ENCODE data around the gene KCNK4.

The KCNK4 gene

GRCh38 chr11:64317961-64318765, 27.1 kb downstream of the KCNK4 start, which contains the start of gene PRDX5:
Gene PRDX5 (plus strand): TSS chr11:64318121. CDS start chr11:64318216, 95 bp downstream.
- Histone ChIP-seq H3K23ac (ENCODE audit: low read length) (no peak within 1 kb of the TSS), H3K14ac (ENCODE audit: low read length) (peak within 1 kb of the TSS; percentile 94), H3K4me3 (ENCODE audit: low read depth, low read length) (peak within 1 kb of the TSS; percentile 86), H3K79me2 (ENCODE audit: control insufficient read depth, insufficient read depth, low read length, poor library complexity) (peaks cover 9% of the 10 kb centered on the region), H3K36me3 (ENCODE audit: control insufficient read depth in 1 of 2, insufficient read depth in 2 of 2, low read length in 2 of 2) (peaks cover 54 to 59% of the 10 kb centered on the region in 2 experiments), H3K9me3 (ENCODE audit: insufficient read depth, low read depth, low read length) (peaks cover 2% of the 10 kb centered on the region), H3K79me1 (ENCODE audit: low read length) (peaks cover 16% of the 10 kb centered on the region), H2BK5ac (ENCODE audit: low read depth, low read length, poor library complexity) (peak within 1 kb of the TSS; percentile 85), H2BK120ac (ENCODE audit: insufficient read depth, low read length, poor library complexity) (peak within 1 kb of the TSS; percentile 84), H3K27ac (ENCODE audit: low read depth, low read length) (peak within 1 kb of the TSS; percentile 97), H2BK12ac (ENCODE audit: low read length) (peak within 1 kb of the TSS; percentile 29), H2AFZ (ENCODE audit: insufficient read depth, low read length, poor library complexity) (peak within 1 kb of the TSS; percentile 71), H4K91ac (ENCODE audit: low read depth, low read length) (peak within 1 kb of the TSS; percentile 97), H3K4me2 (ENCODE audit: low read length) (peak within 1 kb of the TSS; percentile 93), H4K8ac (ENCODE audit: low read depth, low read length) (peak within 1 kb of the TSS; percentile 95), H3K9ac (ENCODE audit: low read length) (peak within 1 kb of the TSS; percentile 85), H3K4me1 (ENCODE audit: control insufficient read depth in 1 of 2, insufficient read depth in 2 of 2, low read length in 2 of 2) (peaks cover 12 to 14% of the 10 kb centered on the region in 2 experiments), H2AK5ac (ENCODE audit: low read length) (peak within 1 kb of the TSS; percentile 91), H3K27me3 (ENCODE audit: insufficient read depth, low read length) (no peaks in the 10 kb centered on the region), H3K18ac (ENCODE audit: low read length) (peak within 1 kb of the TSS; percentile 94), H4K12ac (ENCODE audit: low read depth, low read length) (peak within 1 kb of the TSS; percentile 89), H3K4ac (ENCODE audit: low read depth, low read length) (peak within 1 kb of the TSS; percentile 90)
- WGBS (ENCODE audit: extremely low coverage, insufficient coverage, insufficient read length), result no CpG with 5 or more reads among the region's 61 CpGs
- DNase-seq, result peak; percentile 99

GRCh38 chr11:64318766-64319761, 28.0 kb downstream of the KCNK4 start:
- Histone ChIP-seq H3K27me3 (ENCODE audit: insufficient read depth, low read length) (no peaks in the 10 kb centered on the region), H2BK5ac (ENCODE audit: low read depth, low read length, poor library complexity) (no peak overlapping the region), H4K8ac (ENCODE audit: low read depth, low read length) (peak overlapping the region; percentile 47), H3K4me3 (ENCODE audit: low read depth, low read length) (peak overlapping the region; percentile 86), H3K79me1 (ENCODE audit: low read length) (peaks cover 16% of the 10 kb centered on the region), H2AFZ (ENCODE audit: insufficient read depth, low read length, poor library complexity) (no peak overlapping the region), H3K14ac (ENCODE audit: low read length) (peak overlapping the region; percentile 25), H3K27ac (ENCODE audit: low read depth, low read length) (no peak overlapping the region), H3K4me1 (ENCODE audit: control insufficient read depth in 1 of 2, insufficient read depth in 2 of 2, low read length in 2 of 2) (peaks cover 18 to 21% of the 10 kb centered on the region in 2 experiments), H4K12ac (ENCODE audit: low read depth, low read length) (peak overlapping the region; percentile 0), H2AK5ac (ENCODE audit: low read length) (peak overlapping the region; percentile 36), H3K36me3 (ENCODE audit: control insufficient read depth in 1 of 2, insufficient read depth in 2 of 2, low read length in 2 of 2) (peaks cover 53 to 55% of the 10 kb centered on the region in 2 experiments), H3K9me3 (ENCODE audit: insufficient read depth, low read depth, low read length) (no peaks in the 10 kb centered on the region), H2BK12ac (ENCODE audit: low read length) (no peak overlapping the region), H3K9ac (ENCODE audit: low read length) (peak overlapping the region; percentile 43), H3K79me2 (ENCODE audit: control insufficient read depth, insufficient read depth, low read length, poor library complexity) (peaks cover 9% of the 10 kb centered on the region), H3K23ac (ENCODE audit: low read length) (no peak overlapping the region), H3K18ac (ENCODE audit: low read length) (peak overlapping the region; percentile 40), H3K4me2 (ENCODE audit: low read length) (peak overlapping the region; percentile 93), H4K91ac (ENCODE audit: low read depth, low read length) (peak overlapping the region; percentile 97), H3K4ac (ENCODE audit: low read depth, low read length) (peak overlapping the region; percentile 0), H2BK120ac (ENCODE audit: insufficient read depth, low read length, poor library complexity) (no peak overlapping the region)
- no CpG with 5 or more reads among the region's 19 CpGs for WGBS (ENCODE audit: extremely low coverage, insufficient coverage, insufficient read length)
- DNase-seq, result no peak

GRCh38 chr11:64320556-64320955, 29.5 kb downstream of the KCNK4 start:
- no peak overlapping the region for H2BK5ac ChIP-seq (ENCODE audit: low read depth, low read length, poor library complexity)
- no peak overlapping the region for H3K18ac ChIP-seq (ENCODE audit: low read length)
- peaks cover 9% of the 10 kb centered on the region for H3K79me2 ChIP-seq (ENCODE audit: control insufficient read depth, insufficient read depth, low read length, poor library complexity)
- no peak overlapping the region for H3K4ac ChIP-seq (ENCODE audit: low read depth, low read length)
- H3K79me1 ChIP-seq (ENCODE audit: low read length), result peaks cover 16% of the 10 kb centered on the region
- no peak overlapping the region for H3K9ac ChIP-seq (ENCODE audit: low read length)
- H2AFZ ChIP-seq (ENCODE audit: insufficient read depth, low read length, poor library complexity), result no peak overlapping the region
- no peak overlapping the region for H4K8ac ChIP-seq (ENCODE audit: low read depth, low read length)
- H2BK120ac ChIP-seq (ENCODE audit: insufficient read depth, low read length, poor library complexity), result no peak overlapping the region
- H3K4me1 ChIP-seq (ENCODE audit: control insufficient read depth in 1 of 2, insufficient read depth in 2 of 2, low read length in 2 of 2), result peaks cover 19 to 21% of the 10 kb centered on the region in 2 experiments
- H3K36me3 ChIP-seq (ENCODE audit: control insufficient read depth in 1 of 2, insufficient read depth in 2 of 2, low read length in 2 of 2), result peaks cover 38 to 40% of the 10 kb centered on the region in 2 experiments
- H3K14ac ChIP-seq (ENCODE audit: low read length), result no peak overlapping the region
- no peak overlapping the region for H2BK12ac ChIP-seq (ENCODE audit: low read length)
- H3K9me3 ChIP-seq (ENCODE audit: insufficient read depth, low read depth, low read length), result no peaks in the 10 kb centered on the region
- no CpG with 5 or more reads among the region's 7 CpGs for WGBS (ENCODE audit: extremely low coverage, insufficient coverage, insufficient read length)
- H4K12ac ChIP-seq (ENCODE audit: low read depth, low read length), result no peak overlapping the region
- DNase-seq, result no peak
- H3K4me3 ChIP-seq (ENCODE audit: low read depth, low read length), result no peak overlapping the region
- H3K23ac ChIP-seq (ENCODE audit: low read length), result no peak overlapping the region
- H3K27ac ChIP-seq (ENCODE audit: low read depth, low read length), result no peak overlapping the region
- H3K4me2 ChIP-seq (ENCODE audit: low read length), result no peak overlapping the region
- H2AK5ac ChIP-seq (ENCODE audit: low read length), result no peak overlapping the region
- H4K91ac ChIP-seq (ENCODE audit: low read depth, low read length), result no peak overlapping the region
- H3K27me3 ChIP-seq (ENCODE audit: insufficient read depth, low read length), result no peaks in the 10 kb centered on the region

- Histone ChIP-seq H2BK120ac (ENCODE audit: insufficient read depth, low read length, poor library complexity) (no peak overlapping the region), H4K12ac (ENCODE audit: low read depth, low read length) (no peak overlapping the region), H3K79me2 (ENCODE audit: control insufficient read depth, insufficient read depth, low read length, poor library complexity) (peaks cover 9% of the 10 kb centered on the region), H3K27ac (ENCODE audit: low read depth, low read length) (no peak overlapping the region), H3K36me3 (ENCODE audit: control insufficient read depth in 1 of 2, insufficient read depth in 2 of 2, low read length in 2 of 2) (peaks cover 34 to 36% of the 10 kb centered on the region in 2 experiments), H3K9me3 (ENCODE audit: insufficient read depth, low read depth, low read length) (no peaks in the 10 kb centered on the region), H3K4ac (ENCODE audit: low read depth, low read length) (no peak overlapping the region), H2BK12ac (ENCODE audit: low read length) (no peak overlapping the region), H3K18ac (ENCODE audit: low read length) (no peak overlapping the region), H3K14ac (ENCODE audit: low read length) (no peak overlapping the region), H4K91ac (ENCODE audit: low read depth, low read length) (no peak overlapping the region), H4K8ac (ENCODE audit: low read depth, low read length) (no peak overlapping the region), H3K4me1 (ENCODE audit: control insufficient read depth in 1 of 2, insufficient read depth in 2 of 2, low read length in 2 of 2) (peaks cover 18 to 21% of the 10 kb centered on the region in 2 experiments), H3K79me1 (ENCODE audit: low read length) (peaks cover 16% of the 10 kb centered on the region), H3K27me3 (ENCODE audit: insufficient read depth, low read length) (no peaks in the 10 kb centered on the region), H2BK5ac (ENCODE audit: low read depth, low read length, poor library complexity) (no peak overlapping the region), H2AK5ac (ENCODE audit: low read length) (no peak overlapping the region), H2AFZ (ENCODE audit: insufficient read depth, low read length, poor library complexity) (no peak overlapping the region), H3K4me3 (ENCODE audit: low read depth, low read length) (no peak overlapping the region), H3K4me2 (ENCODE audit: low read length) (no peak overlapping the region), H3K23ac (ENCODE audit: low read length) (no peak overlapping the region), H3K9ac (ENCODE audit: low read length) (no peak overlapping the region)
- no CpG with 5 or more reads among the region's 5 CpGs for WGBS (ENCODE audit: extremely low coverage, insufficient coverage, insufficient read length)
- no peak for DNase-seq
These were observed 29.9 kb downstream of the KCNK4 start for GRCh38 chr11:64321026-64321425.
